Measurements from ENCODE around the gene RRP12.
A peak's percentile ranks its signal among the peaks of the same experiment; 100 is the strongest.
"Not testable (repeated sequence)": the region's sequence is repeated elsewhere in the genome, so short reads cannot be mapped to it uniquely, and the experiment has no call there.

The RRP12 gene

DNA sequence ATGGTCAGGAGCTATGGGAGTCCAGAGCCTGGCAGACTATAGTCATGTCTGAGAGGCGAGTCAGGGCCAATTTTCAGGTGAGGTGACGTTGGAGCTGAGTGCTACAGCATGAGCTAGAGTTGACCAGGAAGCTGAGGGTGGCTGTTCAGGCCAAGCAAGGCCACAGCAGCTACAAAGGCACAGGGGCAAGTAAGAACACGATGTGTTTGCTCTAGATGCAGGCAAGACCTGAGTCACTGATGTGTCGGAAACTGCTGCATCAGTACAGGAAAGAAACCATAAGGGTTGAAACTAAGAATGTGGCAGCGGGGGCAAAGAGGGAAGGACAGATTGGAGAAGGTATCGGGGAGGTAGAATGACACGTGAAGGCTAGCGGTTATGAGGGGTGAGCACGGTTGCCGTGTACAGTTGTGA lies 11.8 kb upstream of the RRP12 start:
- intact Hi-C loops (cut with DNase I), result no loop called here
- no peak for DNase-seq

DNA sequence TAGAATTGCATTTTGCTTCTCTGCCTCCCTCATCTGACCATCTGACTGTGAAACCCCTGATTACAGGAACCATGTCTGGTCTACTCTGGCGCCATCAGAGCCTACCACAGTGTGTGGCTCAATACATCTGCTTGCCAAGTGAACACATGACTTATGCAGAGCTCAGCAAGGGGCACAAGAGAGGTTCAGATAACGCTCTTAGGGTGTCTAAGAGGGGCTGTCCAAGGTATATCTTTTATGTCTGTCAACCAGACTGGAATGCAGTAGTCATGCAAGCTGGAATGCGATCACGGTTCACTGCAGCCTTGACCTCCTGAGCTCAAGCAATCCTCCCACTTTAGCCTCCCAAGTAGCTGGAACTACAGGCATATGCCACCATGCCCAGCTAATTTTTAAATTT lies 10.3 kb upstream of the RRP12 start:
- DNase-seq, result no peak
- intact Hi-C loops (cut with DNase I), result no loop called here

DNA sequence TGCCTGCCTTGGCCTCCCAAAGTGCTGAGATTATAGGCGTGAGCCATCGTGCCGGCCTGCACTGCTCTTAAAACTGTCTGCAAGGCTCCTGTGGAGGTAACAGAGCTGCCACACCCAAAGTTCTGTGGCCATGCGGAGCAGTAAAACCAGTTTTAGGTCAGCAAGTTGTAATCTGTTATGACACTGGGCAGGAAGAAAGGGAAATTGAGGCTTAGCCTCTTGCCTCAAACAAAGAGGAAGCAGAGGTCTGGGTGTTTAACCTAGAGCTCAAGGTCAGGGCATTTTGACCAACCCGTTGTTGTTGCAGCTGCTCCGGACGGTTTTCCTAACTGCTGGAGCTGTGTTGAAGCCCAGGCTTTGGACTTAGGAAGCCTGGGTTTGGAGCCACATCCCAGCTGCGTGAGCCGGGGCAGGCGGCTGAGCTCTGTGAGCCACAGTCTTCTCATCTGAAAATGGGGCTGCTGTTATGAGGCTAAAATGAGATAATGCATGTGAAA lies 7.4 kb upstream of the RRP12 start:
- DNase-seq, result no peak
- intact Hi-C loops (cut with DNase I), result no loop called here

GRCh38 chr10:97407952-97408248 lies 6.8 kb upstream of the RRP12 start:
- intact Hi-C loops (cut with DNase I), result no loop called here
- DNase-seq, result no peak

GRCh38 chr10:97407211-97407951 lies 6.2 kb upstream of the RRP12 start:
- DNase-seq, result peak in 39 of 42 donors; percentile 20 to 84 (median 64)
- intact Hi-C loops (cut with DNase I), result no loop called here

- DNase-seq; intact Hi-C loops (cut with DNase I): not testable (repeated sequence)
Observed at GRCh38 chr10:97406483-97406882, 5.3 kb upstream of the RRP12 start.

DNA sequence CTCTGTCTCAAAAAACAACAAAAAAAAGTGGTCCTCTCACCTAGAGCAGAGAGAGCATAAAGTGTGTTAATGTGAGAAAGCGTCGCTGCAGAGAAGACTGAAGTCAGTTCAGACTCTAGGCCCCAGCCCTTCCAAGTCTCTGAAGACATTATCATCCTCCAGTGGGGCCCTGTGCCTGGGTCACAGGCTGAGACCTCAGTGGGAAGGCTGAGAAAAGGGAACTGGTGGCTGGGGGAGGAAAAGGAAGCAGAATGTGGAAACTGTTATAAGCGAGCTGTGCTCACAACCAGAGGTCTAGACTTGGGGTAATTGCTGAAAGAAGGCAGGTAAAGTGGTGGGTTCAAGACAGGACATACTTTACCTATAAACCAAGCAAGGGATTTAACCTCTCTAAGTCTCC lies 4.9 kb upstream of the RRP12 start:
- intact Hi-C loops (cut with DNase I), result no loop called here

GRCh38 chr10:97404044-97404443 lies 2.9 kb upstream of the RRP12 start:
- no peak for DNase-seq
- intact Hi-C loops (cut with DNase I), result no loop called here

More for the DNA sequence above, 4.9 kb upstream of the RRP12 start:
- peak in 6 of 42 donors; percentile 11 to 32 (median 22) for DNase-seq

DNA sequence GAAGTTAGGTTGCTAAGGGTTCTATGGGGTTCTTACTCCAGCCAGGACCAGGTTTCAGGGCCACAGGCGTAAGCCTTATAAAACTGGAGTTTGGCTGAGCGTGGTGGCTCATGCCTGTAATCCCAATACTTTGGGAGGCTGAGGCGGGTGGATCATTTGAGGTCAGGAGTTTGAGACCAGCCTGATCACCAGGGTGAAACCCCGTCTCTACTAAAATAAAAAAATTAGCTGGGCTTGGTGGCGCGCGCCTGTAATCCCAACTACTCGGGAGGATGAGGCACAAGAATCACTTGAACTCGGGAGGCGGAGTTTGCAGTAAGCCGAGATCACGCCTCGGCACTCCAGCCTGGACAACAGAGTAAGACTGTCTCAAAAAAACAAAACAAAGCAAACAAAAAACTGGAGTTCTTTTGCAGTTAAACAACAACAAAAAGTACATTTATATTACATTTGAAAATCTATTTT lies 347 bp upstream of the RRP12 start:
- intact Hi-C loops (cut with DNase I), result no loop called here
- no peak for DNase-seq

- intact Hi-C loops (cut with DNase I), result no loop called here
- peak in 34 of 42 donors; percentile 10 to 84 (median 48) for DNase-seq
Observed at GRCh38 chr10:97399843-97400545, 1.1 kb downstream of the RRP12 start.

GRCh38 chr10:97396056-97396455 lies 5.1 kb downstream of the RRP12 start:
- DNase-seq, result peak; percentile 19 to 96 (median 75)
- intact Hi-C loops (cut with DNase I), result no loop called here

DNA sequence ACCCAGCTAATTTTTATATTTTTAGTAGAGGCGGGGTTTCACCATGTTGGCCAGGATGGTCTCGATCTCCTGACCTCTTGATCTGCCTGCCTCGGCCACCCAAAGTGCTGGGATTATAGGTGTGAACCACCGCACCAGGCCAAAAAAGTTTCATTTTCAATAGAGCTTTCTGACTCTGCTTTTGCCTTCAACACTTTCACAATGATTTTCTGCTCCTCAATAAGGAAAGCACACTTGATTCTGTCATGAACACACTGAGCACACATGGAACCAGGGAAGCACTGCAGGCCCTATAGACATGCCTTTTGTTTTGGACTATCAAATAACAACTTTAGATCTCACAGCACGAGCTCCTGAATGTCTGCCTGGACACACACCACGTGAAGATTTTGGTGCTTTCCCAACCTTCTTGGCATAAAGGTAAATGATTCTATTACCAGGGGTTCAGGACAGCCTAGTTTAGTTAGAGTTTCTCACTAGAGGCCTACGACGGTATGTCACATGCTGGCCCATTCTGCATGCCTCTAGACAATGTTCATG lies 8.0 kb downstream of the RRP12 start:
- DNase-seq, result no peak

GRCh38 chr10:97390091-97390490 lies 11.0 kb downstream of the RRP12 start:
- intact Hi-C loops (cut with DNase I), result no loop called here
- DNase-seq, result no peak

More for the DNA sequence above, 8.0 kb downstream of the RRP12 start:
- intact Hi-C loops (cut with DNase I), result no loop called here

DNA sequence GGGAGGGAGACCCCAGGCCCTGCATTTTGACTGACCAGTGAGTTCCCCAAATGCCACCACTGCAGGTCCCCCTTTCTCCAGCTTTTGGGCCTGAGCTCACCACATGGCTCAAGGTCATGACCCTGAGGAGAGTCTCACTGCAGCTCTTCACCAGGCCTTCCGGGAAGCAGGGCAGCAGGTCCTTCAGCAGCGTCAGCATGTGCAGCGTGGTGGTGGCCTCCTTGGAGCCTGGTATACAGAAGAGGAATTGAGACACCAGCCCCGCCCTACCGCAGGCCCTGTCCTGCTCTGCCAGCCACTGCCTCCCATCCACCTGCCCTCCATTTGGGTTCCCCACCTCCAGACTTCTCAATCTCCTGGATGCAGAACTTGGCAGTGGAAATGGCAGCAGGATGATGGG lies 13.0 kb downstream of the RRP12 start:
- no peak for DNase-seq
- intact Hi-C loops (cut with DNase I), result no loop called here

- intact Hi-C loops (cut with DNase I), result no loop called here
- no peak for DNase-seq
Observed at GRCh38 chr10:97385565-97385964, 15.6 kb downstream of the RRP12 start.

DNA sequence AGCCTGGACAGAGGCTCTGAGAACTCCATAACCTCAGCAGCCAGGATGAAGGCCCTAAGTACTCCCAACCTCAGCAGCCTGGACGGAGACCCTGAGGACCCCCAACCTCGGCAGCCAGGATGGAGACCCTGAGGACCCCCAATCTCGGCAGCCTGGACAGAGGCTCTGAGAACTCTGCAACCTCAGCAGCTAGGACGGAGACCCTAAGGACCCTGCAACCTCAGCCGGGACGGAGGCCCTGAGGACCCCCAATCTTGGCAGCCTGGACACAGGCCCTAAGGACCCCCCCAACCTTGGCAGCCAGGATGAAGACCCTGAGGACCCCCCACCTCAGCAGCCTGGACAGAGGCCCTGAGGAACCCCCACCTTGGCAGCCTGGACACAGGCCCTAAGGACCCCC lies 16.5 kb downstream of the RRP12 start:
- intact Hi-C loops (cut with DNase I), result no loop called here
- no peak for DNase-seq

DNA sequence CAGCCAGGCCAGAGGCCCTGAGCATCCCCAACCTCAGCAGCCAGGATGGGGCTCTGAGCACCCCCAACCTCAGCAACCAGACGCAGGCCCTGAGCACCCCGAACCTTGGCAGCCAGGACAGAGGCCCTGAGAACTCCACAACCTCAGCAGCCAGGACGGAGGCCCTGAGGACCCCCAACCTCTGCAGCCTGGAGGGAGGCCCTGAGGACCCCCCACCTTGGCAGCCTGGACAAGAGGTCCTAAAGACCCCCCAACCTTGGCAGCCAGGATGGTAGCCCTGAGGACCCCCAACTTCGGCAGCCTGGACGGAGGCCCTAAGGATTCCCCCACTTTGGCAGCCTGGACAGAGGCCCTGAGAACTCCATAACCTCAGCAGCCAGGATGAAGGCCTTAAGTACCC lies 17.0 kb downstream of the RRP12 start:
- no peak for DNase-seq
- intact Hi-C loops (cut with DNase I), result no loop called here

DNA sequence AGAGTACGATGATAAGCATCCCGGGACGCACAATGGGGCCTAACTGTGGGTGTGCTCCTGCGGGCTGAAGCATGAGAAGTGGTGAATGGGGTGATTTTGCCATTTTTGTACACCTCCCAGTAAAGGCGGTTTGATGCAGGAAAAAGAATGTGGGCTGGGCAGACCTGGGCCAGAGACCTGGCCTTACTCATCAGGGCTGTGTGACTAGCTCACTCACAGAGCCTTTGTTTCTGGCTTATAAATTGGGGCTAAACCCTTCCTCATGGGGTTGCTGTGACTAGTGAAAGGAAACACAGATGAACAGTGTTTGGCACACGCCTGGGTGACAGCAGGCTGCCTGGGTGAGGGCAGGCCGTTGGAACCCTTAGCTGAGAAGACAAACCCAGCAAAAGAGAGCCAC lies 18.0 kb downstream of the RRP12 start:
- intact Hi-C loops (cut with DNase I), result no loop called here

GRCh38 chr10:97381626-97382025 lies 19.5 kb downstream of the RRP12 start:
- intact Hi-C loops (cut with DNase I), result no loop called here

More for the DNA sequence above, 18.0 kb downstream of the RRP12 start:
- DNase-seq, result no peak

GRCh38 chr10:97380516-97380915 lies 20.6 kb downstream of the RRP12 start:
- no peak for DNase-seq
- intact Hi-C loops (cut with DNase I), result no loop called here

More at GRCh38 chr10:97381626-97382025, 19.5 kb downstream of the RRP12 start:
- DNase-seq, result no peak
